Adrenal gland (tissue), 5 donors: Measurements from ENCODE around the gene ZGRF1.

Experiments
- CTCF ChIP-seq, 6 experiments: fragments of 450-650 bp in 4 of 6; fragments of 200-600 bp in 2 of 6; sonication (generic) in 1 of 6; IDR thresholded peaks; 1 replicate in 5 of 6; 2 replicates in 1 of 6; pipeline versions ENCODE4 v1.5.1 to v1.8.0; 2016 to 2021; ENCODE audit warnings: antibody characterized with exemption in 6 of 6, mild to moderate bottlenecking in 2 of 6, moderate library complexity in 1 of 6
- POLR2A ChIP-seq, 2 donors: fragments of 450-650 bp; IDR thresholded peaks; one replicate each; pipeline ENCODE4 v1.6.1; 2017; ENCODE audit warnings: antibody characterized with exemption in 2 of 2, mild to moderate bottlenecking in 2 of 2, moderate library complexity in 1 of 2
- donor health status: DM: no; HTN: no; CAD: no.

GRCh38 chr4:112616984-112617383 is 19.7 kb downstream of the ZGRF1 start:
- no peak for TF ChIP-seq CTCF (IDR thresholded peaks at IDR 0.05)
- TF ChIP-seq POLR2A (IDR thresholded peaks at IDR 0.05), result no peak
